NCI-H460 (cell line): Measurements from ENCODE around the gene CLCA1. TPM values are rescaled to one million over a fixed set of nuclear protein-coding genes. Genes with fewer than 3 reads are reported as not detected.

Source experiments
- DNase-seq: peaks from one replicate; pipeline ENCODE4 v3.0.0-alpha.2; 2016; ENCODE audit warnings: low read depth; ENCODE audit errors: extremely low read depth
- total RNA-seq: library from RNA; depleted of rRNA; stranded (reverse); fragments of >200 nt; shearing (Covaris generic); gene quantifications from 2 replicates; pipeline ENCODE4 v1.2.3, GENCODE V29; 2014

CLCA1 gene
- total RNA-seq, 1 experiment from 2014 or later, result not detected

GRCh38 chr1:86502721-86503405 lies 34.1 kb downstream of the CLCA1 start:
- DNase-seq, result no peak

- DNase-seq, result no peak
Measured at GRCh38 chr1:86503406-86504136, 34.8 kb downstream of the CLCA1 start.

DNA sequence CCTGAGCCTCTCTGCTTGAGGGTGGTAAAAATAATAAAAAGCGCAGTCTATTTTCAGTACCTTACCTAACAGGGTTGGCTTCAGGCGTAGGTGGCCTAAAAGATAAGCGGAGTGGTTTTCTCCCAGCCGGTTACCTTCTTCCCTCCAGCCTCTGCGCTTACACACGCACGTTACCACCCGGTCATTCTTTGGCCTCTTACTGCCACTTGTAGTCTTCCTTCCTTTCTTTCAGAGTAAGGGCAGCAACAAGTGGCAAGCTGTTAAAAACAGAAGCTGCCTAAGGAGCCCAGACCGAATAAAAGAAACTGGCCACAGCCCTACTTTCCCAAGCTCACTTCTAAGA lies 35.4 kb downstream of the CLCA1 start:
- DNase-seq, result no peak

- no peak for DNase-seq
Measured at GRCh38 chr1:86504895-86505563, 36.3 kb downstream of the CLCA1 start.

DNA sequence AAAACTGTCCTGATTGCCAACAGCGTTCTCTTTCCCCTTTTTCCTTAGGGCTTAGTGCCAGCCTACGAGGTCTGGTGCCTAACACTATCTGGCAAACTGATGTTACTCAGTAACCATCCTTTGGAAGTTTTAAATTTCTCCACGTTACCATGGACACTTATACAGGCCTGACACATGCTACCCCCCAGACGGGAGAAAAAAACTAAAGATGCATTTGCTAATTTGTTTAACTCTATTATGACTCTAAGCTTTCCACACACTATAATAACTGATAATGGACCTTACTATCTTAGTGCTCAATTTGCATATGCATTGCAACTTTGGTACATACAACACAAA lies 36.8 kb downstream of the CLCA1 start:
- DNase-seq, result no peak

DNA sequence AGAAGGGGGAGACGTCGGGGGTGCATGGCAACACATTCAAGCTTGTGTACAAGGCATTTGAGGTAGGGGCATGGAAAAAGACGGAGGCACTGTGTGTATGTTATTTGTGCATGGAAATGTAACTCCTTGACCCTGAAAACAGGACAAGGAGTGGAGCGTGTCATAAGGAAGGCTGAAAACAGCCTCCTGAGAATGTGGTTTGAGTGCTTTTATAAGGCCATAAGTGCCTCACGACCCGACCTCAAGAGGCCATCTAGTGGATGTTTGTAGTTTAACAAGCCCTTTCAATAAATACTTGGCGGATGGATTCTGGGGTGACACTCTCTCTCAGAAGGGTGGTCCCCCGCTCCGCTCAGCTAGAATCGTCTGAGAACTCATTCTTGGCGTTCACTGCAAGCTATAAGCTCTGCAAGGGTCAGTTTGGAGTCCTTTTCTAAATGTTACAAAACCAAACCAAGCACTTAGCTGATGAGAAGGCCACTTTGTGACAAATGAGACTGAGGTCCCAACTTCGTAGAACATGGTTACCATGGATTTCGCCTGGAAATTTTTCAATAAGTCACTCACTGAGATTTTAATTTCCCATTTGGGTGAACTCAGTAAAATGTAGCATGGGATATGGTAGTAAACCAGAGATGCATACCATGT lies 39.3 kb downstream of the CLCA1 start:
- peak; percentile 6 for DNase-seq

DNA sequence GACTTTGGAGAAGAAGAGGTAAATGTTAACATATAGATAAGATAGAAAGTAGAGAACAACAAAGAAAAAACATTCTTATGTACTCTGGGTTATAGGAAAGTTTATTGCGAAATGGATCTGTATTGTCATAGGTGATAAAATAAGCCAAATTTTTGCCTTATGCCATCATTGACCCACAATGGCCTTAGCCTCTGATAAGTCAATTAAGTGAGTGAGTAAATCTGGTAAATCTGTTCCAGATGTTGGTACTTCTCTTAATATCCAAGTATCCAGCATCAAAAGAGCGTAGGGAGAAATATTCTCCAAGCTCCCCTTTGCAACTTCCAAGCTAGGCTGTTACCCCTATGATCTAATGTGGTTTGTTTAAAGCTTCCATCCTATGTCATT lies 39.8 kb downstream of the CLCA1 start:
- no peak for DNase-seq

GRCh38 chr1:86515597-86515996 lies 46.9 kb downstream of the CLCA1 start:
- DNase-seq, result no peak

- no peak for DNase-seq
Measured at GRCh38 chr1:86516335-86516734, 47.6 kb downstream of the CLCA1 start.

- no peak for DNase-seq
Measured at GRCh38 chr1:86517336-86517735, 48.6 kb downstream of the CLCA1 start.

- no peak for DNase-seq
Measured at GRCh38 chr1:86520789-86521521, 52.2 kb downstream of the CLCA1 start.

DNA sequence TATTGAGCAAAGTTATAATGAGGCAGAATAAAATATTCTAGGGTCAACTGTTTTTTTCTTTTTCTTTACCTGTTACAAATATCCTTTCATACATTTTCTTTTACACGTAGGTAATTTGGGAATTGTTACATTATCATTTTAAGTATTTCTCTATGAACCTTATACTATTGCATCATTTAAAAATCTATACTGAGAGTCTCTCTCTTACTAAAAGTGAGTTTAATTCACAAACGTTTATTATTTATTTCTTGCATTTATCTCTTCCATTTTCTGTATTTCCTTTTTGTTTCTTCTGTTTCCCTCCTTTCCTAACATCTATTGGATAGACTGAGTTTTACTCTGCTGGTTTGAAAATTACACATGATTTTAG lies 52.8 kb downstream of the CLCA1 start:
- DNase-seq, result no peak

GRCh38 chr1:86522240-86522639 lies 53.5 kb downstream of the CLCA1 start:
- no peak for DNase-seq

DNA sequence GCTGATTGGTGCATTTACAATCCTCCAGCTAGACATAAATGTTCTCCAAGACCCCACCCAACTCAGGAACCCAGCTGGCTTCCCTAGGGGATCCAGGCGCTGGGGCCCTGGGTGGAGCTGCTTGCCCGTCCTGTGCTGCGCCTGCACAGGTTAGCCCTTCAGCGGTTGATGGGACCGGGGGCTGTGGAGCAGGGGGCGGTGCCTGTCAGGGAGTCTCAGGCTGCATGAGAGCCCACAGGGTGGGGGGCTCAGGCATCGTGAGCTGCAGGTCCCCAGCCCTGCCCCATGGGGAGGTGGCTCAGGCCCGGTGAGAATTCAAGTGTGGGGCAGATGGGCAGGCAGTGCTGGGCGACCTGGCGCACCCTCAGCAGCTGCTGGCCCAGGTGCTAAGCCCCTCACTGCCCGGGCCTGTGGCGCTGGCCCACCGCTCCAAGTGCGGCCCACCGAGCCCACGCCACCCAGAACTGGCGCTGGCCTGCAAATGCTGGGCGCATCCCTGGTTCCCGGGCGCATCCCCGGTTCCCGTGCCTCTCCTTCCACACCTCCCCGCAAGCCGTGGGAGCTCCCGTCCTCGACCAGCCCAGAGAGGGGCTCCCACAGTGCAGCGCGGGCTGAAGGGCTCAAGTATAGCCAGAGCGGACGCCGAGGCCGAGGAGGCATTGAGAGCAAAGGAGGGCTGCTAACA lies 55.1 kb downstream of the CLCA1 start:
- DNase-seq, result no peak

- DNase-seq, result no peak
Measured at GRCh38 chr1:86527306-86527705, 58.6 kb downstream of the CLCA1 start.

- DNase-seq, result no peak
Measured at GRCh38 chr1:86530211-86530845, 61.6 kb downstream of the CLCA1 start.

GRCh38 chr1:86537928-86538695 lies 69.4 kb downstream of the CLCA1 start:
- DNase-seq, result no peak

- DNase-seq, result no peak
Measured at GRCh38 chr1:86538775-86539174, 70.0 kb downstream of the CLCA1 start.

- DNase-seq, result no peak
Measured at GRCh38 chr1:86541859-86542258, 73.1 kb downstream of the CLCA1 start.
